Left kidney (tissue), 8 donors: ENCODE data around the gene FLCN. TPM values are rescaled to one million over a fixed set of nuclear protein-coding genes. Genes with fewer than 3 reads are reported as not detected.
"Not testable (repeated sequence)": the region's sequence is repeated elsewhere in the genome, so short reads cannot be mapped to it uniquely, and the experiment has no call there.

Experiments used
- DNase-seq: peaks from one replicate; pipeline ENCODE4 v3.0.0-alpha.2; 2013
- long read RNA-seq, 8 donors: transcript quantifications; one replicate each; lab custom pipeline, GENCODE V29; 2026
- polyA plus RNA-seq: library from polyadenylated mRNA; unstranded; fragments of 120-200 nt; gene quantifications from one replicate; pipeline ENCODE4 v1.2.1, GENCODE V29; 2013; ENCODE audit not compliant: insufficient read length

FLCN gene, protein sequence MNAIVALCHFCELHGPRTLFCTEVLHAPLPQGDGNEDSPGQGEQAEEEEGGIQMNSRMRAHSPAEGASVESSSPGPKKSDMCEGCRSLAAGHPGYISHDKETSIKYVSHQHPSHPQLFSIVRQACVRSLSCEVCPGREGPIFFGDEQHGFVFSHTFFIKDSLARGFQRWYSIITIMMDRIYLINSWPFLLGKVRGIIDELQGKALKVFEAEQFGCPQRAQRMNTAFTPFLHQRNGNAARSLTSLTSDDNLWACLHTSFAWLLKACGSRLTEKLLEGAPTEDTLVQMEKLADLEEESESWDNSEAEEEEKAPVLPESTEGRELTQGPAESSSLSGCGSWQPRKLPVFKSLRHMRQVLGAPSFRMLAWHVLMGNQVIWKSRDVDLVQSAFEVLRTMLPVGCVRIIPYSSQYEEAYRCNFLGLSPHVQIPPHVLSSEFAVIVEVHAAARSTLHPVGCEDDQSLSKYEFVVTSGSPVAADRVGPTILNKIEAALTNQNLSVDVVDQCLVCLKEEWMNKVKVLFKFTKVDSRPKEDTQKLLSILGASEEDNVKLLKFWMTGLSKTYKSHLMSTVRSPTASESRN
- 45.0 TPM for polyA plus RNA-seq
- long read RNA-seq, donor 1, transcript FLCN-202 (2 exons, 3,359 nt), result major isoform, 6 of 9 reads
- long read RNA-seq, donor 1, partial matches to known transcripts, result 0 of 9 reads
- long read RNA-seq, donor 1, other reads (novel, unspliced or antisense), result 0 of 9 reads
- long read RNA-seq, donor 2, partial matches to known transcripts, result 0 of 5 reads
- long read RNA-seq, donor 2, other reads (novel, unspliced or antisense), result 0 of 5 reads
- long read RNA-seq, donor 3, transcript FLCN-204 (5 exons, 2,523 nt), result major isoform, 5 of 7 reads
- long read RNA-seq, donor 3, partial matches to known transcripts, result 0 of 7 reads
- long read RNA-seq, donor 3, other reads (novel, unspliced or antisense), result 0 of 7 reads
- long read RNA-seq, donor 4, partial matches to known transcripts, result 0 of 1 reads
- long read RNA-seq, donor 4, other reads (novel, unspliced or antisense), result 0 of 1 reads
- long read RNA-seq, donor 5, partial matches to known transcripts, result 0 of 4 reads
- long read RNA-seq, donor 5, other reads (novel, unspliced or antisense), result 0 of 4 reads
- long read RNA-seq, donor 6, partial matches to known transcripts, result 0 of 6 reads
- long read RNA-seq, donor 6, other reads (novel, unspliced or antisense), result 0 of 6 reads
- long read RNA-seq, donor 7, transcript FLCN-204 (5 exons, 2,523 nt), result major isoform, 7 of 11 reads
- long read RNA-seq, donor 7, partial matches to known transcripts, result 0 of 11 reads
- long read RNA-seq, donor 7, other reads (novel, unspliced or antisense), result 0 of 11 reads
- long read RNA-seq, donor 8, partial matches to known transcripts, result 0 of 4 reads
- long read RNA-seq, donor 8, other reads (novel, unspliced or antisense), result 0 of 4 reads

DNA sequence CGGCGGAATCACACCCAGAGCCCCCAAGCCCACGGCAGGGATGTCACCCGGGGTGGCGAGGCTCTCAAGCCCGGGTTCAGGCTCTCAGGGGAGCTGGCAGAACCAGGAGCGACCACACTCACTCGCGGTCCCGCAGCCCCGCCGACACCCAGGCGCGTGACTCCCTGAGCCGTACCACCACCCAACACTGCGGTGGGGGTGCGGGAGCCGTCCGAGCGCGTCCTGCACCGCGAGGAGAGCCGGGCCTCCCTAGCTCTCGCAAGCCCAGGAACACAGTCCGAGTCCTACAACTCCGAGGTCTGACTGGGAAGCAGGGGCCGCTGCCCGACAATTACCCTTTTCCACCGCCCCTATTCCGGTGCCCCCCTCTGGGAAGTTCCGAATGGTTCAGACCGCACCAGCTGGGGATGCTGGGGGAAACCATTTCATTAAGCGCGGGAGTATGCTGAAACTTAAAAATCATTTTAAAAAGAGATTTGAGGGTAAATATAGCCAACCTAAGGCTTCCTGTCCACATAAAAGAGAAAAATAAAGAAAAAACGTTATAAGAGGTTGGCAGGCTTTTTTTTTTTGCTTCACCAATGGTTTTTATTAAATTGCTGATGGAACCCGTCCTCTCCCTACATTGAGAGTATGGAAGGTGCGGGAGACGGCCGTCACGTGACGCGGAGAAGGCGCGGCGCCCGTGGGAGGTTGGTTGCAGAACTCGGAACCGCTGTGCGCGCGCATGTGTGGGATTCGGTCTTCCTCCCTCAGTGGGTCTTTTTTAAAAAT is at the start of gene FLCN:
Gene FLCN, minus strand, starts transcription at position 143 of the 774 bp plus-strand sequence. CDS start 9,031 bp downstream, outside the sequence.
- peak; percentile 87 for DNase-seq

DNA sequence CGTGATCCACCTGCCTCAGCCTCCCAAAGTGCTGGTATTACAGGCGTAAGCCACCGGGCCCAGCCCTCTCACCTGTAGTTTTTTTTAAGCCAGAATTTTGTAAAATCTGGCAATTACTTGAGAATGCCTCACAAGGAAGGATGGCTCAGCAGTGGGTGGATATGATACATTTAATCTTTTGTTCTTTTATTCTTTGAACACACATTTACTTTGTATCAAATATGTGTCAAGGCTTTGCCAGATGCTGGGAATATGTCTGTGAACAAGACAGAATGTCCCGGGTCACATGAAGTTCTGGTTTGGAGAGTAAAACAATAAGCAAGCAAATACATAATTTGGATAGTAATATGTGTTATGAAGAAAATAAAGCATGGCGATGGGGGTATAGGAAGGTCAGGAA is 49.0 kb upstream of the FLCN start:
- no peak for DNase-seq

DNA sequence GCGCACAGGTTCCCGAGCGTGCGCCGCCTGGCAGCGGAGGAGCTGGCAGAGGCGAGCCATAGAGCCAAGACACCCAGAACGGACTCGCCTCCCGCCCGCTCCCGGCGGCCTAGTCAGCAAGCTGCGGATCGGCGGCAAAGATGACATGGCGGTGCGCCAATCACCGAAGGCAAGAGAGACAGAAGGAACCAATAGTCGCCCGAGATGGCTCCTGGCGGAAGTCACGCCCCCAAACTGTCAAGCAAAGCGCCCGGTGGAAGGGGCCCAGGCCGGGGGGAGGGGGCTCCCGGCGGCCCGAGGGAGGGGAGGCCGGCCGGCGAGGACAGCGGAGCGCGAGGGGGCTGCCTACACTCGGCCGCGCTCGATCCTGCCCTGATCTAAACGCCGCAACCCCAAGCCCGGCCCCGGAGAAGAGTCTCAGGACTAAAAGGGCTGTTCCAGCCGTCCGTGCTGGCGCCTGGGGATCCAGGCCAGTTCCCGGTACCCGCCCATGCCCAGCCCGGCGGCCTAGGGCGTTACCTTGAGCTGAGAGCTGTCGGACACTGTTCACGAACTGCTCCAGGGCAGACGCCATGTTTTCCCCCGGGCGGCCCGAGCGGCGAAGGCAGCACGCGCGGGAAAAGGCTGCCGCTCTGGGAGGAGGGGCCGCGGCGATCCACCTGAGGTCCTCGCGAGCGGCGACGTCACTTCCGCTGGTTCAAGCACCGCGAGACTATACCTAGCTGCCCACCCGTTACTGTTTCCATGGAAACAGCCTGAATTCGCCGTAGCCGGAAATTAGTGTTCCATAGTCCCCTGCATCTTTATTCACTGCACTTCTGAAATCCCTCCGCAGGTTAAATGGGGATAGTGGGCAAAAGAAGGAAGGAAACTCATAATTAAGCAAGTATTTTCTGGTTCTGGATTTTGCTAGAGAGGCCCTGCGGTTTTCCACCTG is 43.9 kb upstream of the FLCN start, which contains the start of gene COPS3:
Gene COPS3, minus strand, starts transcription at position 634 of the 937 bp plus-strand sequence. Its CDS starts 60 bp downstream, at position 574.
- peak; percentile 98 for DNase-seq

DNA sequence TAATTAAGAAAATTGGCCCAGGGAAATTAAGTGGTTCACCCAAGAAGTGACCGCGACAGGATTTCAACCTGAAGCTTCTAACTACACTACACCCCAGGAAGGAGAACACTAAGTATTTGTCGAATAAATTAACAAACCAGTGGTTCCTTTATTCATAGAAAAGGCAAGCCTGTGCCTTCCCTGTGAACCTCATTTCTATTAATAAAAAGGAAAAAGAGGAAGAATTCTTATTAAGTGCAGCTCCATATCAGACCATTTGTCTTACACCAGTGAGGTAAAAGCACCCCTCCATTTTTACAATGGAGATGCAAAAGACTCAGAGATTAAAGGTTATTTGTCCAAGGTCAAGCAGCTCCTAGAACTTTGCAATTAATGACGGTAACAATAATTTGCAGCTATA is 42.3 kb upstream of the FLCN start:
- no peak for DNase-seq

DNA sequence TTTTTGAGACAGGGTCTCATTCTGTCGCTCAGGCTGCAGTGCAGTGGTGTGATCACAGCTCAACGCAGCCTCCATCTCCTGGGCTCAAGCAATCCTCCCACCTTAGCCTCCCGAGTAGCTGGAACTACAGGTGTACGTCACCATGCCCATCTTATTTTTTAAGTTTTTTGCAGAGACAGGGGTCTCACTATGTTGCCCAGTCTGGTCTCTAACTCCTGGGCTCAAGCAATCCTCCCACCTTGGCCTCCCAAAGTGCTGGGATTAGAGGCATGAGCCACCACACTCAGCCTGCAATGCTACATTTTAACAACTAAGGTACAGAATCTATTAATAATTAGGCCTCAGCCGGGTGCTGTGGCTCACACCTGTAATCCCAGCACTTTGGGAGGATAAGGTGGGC is 40.5 kb upstream of the FLCN start:
- not testable (repeated sequence) for DNase-seq

DNA sequence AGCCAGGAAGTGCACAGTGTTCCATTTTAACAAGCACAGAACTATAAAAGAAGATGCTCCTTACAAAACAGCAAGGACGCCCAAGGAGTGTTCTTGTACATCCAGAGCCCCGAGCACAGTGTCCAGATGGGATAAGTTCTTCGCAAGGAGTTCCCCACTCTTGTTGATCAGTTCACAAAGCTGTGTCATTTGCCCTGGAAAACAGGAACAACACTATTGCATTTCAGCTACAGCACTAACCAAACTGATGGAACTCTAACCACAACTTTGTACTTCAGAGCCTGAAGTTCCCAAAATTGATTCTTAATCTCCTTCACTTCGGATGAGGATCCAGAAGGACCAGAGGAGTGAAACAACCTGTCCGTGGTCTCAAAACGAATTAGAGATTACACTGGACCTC is 39.0 kb upstream of the FLCN start:
- no peak for DNase-seq

DNA sequence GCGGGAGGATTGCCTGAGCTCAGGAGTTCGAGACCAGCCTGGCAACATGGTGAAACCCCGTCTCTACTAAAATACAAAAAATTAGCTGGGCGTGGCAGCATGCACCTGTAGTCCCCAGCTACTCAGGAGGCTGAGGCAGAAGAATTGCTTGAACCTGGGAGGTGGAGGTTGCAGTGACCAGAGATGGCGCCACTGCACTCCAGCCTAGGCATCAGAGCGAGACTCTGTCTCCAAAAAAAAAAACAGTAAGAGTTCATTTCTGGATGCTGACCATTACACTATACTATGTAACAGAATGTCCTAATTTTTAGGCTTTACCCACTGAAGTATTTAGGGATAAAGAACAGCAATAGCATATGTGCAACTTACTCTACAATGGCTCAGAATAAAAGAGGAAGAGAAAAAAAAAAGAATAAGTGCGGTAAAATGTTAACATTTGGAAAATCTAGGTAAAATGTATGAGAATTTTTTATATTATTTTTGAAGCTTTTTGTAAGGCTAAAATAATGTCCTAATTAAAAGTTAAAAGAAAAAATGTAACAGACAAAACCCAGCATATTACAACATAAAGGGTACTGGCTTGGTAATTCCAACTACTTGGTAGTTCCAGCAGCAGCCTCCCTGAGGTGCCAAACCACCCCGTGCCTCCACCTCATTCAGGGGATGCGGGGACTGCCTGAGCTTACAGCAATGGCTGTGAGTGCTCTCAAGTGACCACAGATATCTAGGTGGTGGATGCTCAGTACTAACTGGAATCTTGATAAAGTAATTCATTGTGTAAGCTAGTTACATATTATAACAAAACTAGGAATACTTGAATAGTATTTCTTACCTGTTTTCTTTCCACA is 33.2 kb upstream of the FLCN start:
- no peak for DNase-seq

DNA sequence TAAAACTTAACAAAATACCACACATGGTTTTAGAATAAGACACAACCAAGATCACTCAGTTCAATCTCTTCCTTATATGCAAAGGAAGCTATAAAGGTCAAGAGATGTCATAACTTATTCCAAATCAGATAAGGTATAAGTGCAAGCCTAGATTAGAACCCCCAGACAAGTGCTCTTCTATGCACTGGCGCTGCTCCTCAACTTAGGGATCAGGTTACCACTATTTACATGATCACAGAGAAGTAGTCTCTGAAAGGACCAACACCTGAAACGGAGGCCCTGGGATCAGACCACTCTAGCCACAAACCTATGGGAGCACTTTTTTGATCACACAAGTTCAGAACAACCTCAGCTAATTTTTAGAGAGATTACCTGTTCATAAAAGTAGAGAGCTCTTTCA is 27.5 kb upstream of the FLCN start:
- no peak for DNase-seq

DNA sequence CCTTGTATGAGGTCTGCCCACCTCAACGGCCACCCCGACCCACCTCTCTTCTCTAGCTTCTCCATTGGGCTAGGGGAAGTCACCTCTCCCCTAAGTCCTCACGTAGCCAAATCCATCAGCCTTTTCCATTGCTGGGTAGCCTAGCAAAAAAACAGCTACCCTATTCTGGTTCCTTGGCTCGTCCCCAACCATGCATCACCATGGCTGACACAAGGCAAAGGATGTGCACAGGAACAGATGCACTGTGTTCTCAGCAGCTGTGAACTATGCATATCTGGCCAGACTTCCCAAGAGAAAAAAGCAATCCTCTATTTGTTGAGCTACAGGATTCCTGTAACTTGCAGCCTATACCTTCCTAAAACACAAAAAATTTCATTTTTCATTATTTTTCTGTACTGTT is 22.0 kb upstream of the FLCN start:
- DNase-seq, result no peak

DNA sequence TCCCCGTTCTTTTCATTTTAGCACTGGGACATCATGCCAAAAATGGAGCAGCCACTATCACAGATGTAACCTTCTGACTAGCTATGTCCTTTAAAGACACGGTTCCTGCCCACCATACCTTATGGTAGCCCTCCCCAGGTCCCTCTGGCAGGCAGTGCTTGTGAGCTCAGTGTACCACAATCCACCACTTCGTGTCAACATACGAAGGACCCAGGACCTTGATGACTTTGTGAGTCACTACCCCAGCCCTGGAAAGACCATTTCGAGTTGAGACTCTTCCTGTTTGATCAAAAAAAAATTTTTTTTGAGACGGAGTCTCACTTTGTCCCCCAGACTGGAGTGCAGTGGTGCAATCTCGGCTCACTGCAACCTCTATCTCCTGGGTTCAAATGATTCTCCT is 21.0 kb upstream of the FLCN start:
- DNase-seq, result no peak

DNA sequence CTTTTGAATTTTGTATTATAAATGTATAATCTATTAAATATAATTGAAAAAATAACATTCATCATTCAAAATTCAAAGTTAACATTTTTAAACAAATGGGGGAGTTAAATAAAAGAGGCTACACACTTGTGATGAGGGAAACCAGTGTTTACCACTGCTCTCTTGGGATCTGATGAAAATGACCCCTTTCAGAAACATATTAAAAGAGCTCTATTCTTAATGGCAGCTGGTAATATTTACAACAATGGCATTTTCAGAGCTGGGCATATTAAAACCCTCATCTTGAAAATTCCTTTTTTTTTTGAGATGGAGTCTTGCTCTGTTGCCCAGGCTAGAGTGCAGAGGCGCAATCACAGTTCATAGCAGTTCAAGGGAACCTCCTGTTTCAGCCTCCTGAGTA is 19.3 kb upstream of the FLCN start:
- DNase-seq, result no peak

DNA sequence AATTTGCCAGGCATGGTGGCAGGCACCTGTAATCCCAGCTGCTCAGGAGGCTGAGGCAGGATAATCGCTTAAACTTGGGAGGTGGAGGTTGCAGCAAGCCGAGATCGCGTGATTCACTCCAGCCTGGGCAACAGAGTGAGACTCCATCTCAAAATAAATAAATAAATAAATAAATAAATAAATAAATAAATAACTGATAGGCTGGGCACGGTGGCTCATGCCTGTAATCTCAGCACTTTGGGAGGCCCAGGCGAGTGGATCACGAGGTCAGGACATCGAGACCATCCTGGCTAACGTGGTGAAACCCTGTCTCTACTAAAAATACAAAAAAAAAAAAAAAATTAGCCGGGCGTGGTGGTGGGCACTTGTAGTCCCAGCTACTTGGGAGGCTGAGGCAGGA is 18.7 kb upstream of the FLCN start:
- DNase-seq, result not testable (repeated sequence)

DNA sequence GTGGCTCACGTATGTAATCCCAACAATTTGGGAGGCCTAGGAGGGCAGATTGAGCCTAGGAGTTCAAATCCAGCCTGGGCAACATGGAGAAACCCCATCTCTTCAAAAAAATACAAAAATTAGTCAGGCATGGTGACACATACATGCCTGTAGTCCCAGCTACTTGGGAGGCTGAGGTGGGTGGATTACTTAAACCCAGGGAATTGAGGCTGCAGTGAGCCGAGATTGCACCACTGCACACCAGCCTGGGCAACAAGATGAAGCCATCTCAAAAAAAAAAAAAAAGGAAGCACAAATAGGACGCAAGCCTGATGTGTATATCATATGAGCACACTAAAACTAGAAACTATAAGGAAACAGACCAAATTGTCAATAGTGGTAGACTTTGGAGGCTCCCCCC is 17.1 kb upstream of the FLCN start:
- no peak for DNase-seq

DNA sequence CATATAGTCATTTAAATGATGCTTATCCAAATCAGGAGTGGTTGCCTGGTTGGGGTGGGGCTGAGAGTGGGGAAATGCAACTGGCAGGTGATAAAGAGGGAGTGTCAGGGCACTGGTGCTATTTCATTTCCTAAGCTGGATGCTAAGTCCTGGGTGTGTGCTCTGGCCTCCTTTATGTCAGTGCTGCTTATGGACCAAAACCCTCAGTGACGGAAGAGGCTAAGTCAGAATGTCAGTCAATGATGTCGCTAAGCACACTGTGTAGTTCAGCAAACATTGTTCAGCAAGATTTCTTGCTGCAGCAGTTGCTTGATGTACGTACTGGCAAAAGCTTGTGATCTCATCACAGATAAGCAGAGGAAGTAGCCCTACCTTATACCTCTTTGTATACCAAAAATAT is 16.4 kb upstream of the FLCN start:
- DNase-seq, result no peak

DNA sequence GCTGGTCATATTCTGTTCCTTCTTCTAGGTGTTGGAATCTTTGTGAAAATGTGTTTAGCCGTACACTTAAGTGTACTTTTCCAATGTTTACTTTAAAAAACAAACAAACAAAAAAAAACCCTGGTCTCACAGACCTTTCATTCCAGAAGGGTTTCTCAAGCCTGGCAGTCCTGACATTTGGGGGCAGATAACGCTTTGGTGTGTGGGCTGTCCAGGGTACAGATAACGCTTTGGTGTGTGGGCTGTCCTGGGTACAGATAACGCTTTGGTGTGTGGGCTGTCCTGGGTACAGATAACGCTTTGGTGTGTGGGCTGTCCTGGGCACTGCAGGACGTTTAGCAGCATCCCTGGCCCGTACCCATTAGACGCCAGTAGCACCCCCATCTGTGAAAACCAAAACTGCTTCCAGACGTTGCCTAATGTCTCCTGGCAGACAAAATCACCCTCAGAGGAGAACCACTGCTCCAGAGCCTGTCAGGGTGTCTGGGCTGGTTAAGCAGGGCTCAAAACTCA is 15.2 kb upstream of the FLCN start:
- no peak for DNase-seq

DNA sequence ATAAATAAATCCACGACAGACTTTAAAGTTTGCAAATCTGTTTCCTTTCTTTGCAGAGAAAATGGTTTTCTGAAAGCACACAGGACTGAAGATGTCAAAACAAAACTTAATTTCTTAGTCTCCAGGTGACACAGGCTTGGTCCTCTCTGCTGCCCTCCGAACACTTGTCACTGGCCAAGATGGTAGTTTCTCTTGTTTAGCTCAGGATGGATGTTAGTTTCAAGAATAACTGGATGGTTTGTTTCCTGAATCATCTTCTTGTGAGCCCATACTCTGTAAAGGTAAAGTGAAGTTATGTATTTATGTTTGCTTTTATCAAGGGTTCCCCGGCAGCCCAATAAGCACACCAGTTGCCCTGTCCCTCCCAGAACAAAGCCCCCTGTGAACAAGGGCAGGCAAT is 9.9 kb upstream of the FLCN start:
- no peak for DNase-seq

DNA sequence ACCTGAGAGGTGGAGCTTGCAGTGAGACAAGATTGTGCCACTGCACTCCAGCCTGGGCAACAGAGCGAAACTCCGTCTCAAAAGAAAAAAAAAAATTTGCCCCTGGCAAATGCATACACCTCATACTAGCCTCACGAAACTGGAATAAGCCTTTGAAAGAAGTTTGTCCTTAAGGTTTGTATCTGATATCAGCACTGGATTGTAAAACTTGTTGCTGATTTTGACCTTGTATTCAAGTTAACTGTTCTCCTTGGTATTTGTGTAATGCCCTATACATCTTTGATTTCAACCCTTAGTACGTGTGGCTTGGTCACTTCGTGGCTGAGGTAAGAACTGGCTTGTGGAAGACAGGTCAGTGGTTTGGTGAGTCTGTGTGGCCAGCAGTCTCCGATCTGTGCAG is 6.2 kb upstream of the FLCN start:
- no peak for DNase-seq

DNA sequence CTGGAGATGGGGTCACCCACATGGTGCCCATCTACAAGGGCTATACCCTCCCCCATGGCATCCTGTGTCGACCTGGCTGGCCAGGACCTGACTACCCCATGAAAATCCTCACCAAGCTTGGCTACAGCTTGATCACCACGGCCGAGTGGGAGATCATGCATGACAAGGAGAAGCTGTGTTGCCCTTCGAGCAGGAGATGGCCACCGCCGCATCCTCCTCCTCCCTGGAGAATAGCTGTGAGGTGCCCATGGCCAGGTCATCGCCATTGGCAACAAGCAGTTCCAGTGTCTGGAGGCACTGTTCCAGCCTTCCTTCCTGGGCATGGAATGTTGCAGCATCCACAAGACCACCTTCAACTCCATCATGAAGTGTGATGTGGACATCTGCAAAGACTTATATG is 5.3 kb upstream of the FLCN start:
- DNase-seq, result no peak

DNA sequence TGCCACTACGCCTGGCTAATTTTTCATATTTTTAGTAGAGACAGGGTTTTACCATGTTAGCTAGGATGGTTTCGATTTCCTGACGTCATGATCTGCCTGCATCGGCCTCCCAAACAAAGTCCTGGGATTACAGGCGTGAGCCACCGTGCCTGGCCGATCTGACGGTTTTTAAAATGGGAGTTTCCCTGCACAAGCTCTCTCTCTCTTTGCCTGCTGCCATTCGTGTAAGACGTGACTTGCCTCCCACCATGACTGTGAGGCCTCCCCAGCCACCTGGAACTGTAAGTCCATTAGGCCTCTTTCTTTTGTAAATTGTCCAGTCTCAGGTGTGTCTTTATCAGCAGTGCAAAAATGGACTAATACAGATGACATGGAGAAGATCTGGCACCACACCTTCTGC is 4.7 kb upstream of the FLCN start:
- DNase-seq, result no peak
